Measurements from ENCODE around the gene CCDC92B.
A peak's percentile ranks its signal among the peaks of the same experiment; 100 is the strongest.

Gene CCDC92B

GRCh38 chr17:2721603-2722002 lies 27.8 kb downstream of the CCDC92B start:
- no peak for DNase-seq (ENCODE audit: low read depth)

GRCh38 chr17:2719861-2720260 lies 29.6 kb downstream of the CCDC92B start:
- no peak for DNase-seq (ENCODE audit: low read depth)

GRCh38 chr17:2718150-2718938 lies 31.1 kb downstream of the CCDC92B start:
- no peak for DNase-seq (ENCODE audit: low read depth)

GRCh38 chr17:2716649-2717048 lies 32.8 kb downstream of the CCDC92B start:
- DNase-seq (ENCODE audit: low read depth): no peak

- no peak for DNase-seq (ENCODE audit: low read depth)
Measured at GRCh38 chr17:2713881-2714280, 35.6 kb downstream of the CCDC92B start.

GRCh38 chr17:2712300-2713043 lies 37.0 kb downstream of the CCDC92B start:
- no peak for DNase-seq (ENCODE audit: low read depth)

GRCh38 chr17:2711608-2712299 lies 37.7 kb downstream of the CCDC92B start, which contains the start of gene CLUH:
CLUH (minus strand) TSS chr17:2711764; CDS start chr17:2711661, 103 bp downstream.
- DNase-seq (ENCODE audit: low read depth): peak; percentile 98

- DNase-seq (ENCODE audit: low read depth): peak; percentile 42
Measured at GRCh38 chr17:2710803-2711607, 38.4 kb downstream of the CCDC92B start.

GRCh38 chr17:2710071-2710802 lies 39.2 kb downstream of the CCDC92B start:
- no peak for DNase-seq (ENCODE audit: low read depth)

- no peak for DNase-seq (ENCODE audit: low read depth)
Measured at GRCh38 chr17:2709183-2709661, 40.2 kb downstream of the CCDC92B start.

GRCh38 chr17:2708585-2709182 lies 40.8 kb downstream of the CCDC92B start:
- DNase-seq (ENCODE audit: low read depth): no peak

GRCh38 chr17:2707721-2708584 lies 41.5 kb downstream of the CCDC92B start:
- no peak for DNase-seq (ENCODE audit: low read depth)

GRCh38 chr17:2706911-2707510 lies 42.4 kb downstream of the CCDC92B start:
- DNase-seq (ENCODE audit: low read depth): no peak

- DNase-seq (ENCODE audit: low read depth): no peak
Measured at GRCh38 chr17:2705888-2706795, 43.3 kb downstream of the CCDC92B start.

GRCh38 chr17:2705263-2705662 lies 44.2 kb downstream of the CCDC92B start:
- DNase-seq (ENCODE audit: low read depth): no peak

- no peak for DNase-seq (ENCODE audit: low read depth)
Measured at GRCh38 chr17:2704890-2705248, 44.6 kb downstream of the CCDC92B start.

GRCh38 chr17:2704031-2704889 lies 45.2 kb downstream of the CCDC92B start:
- no peak for DNase-seq (ENCODE audit: low read depth)

Data from activated T-cell treated with anti-CD3 and anti-CD28 coated beads for 48 hours (primary cell).